Mesendoderm (in vitro differentiated cells): ENCODE results near the gene SEMA3E.
"Not testable (repeated sequence)": the region's sequence is repeated elsewhere in the genome, so short reads cannot be mapped to it uniquely, and the experiment has no call there.

ENCODE experiments used
- DNase-seq: peaks from one replicate; pipeline ENCODE4 v3.0.0; 2013
- H2AK5ac ChIP-seq: 2 replicates; pipeline ENCODE4 v1.6.1; 2013; ENCODE audit warnings: low read length, inconsistent platforms
- H2BK120ac ChIP-seq: 2 replicates; pipeline ENCODE4 v1.6.1; 2013; ENCODE audit warnings: low read depth, mild to moderate bottlenecking, low read length, moderate library complexity, mixed read lengths
- H2BK15ac ChIP-seq: replicated peaks from 2 replicates; pipeline ENCODE4 v1.6.1; 2013; ENCODE audit warnings: low read depth, mild to moderate bottlenecking, moderate library complexity
- H2BK5ac ChIP-seq: 2 replicates; pipeline ENCODE4 v1.6.1; 2013; ENCODE audit warnings: low read length, inconsistent platforms
- H3K18ac ChIP-seq: 2 replicates; pipeline ENCODE4 v1.6.1; 2013; ENCODE audit warnings: mild to moderate bottlenecking, low read length, mixed read lengths
- H3K23ac ChIP-seq: one replicate; pipeline ENCODE4 v1.6.1; 2013; ENCODE audit warnings: low read length
- H3K27ac ChIP-seq: 2 replicates; pipeline ENCODE4 v1.5.1; 2013; ENCODE audit warnings: low read depth, mild to moderate bottlenecking, inconsistent platforms, low read length, moderate library complexity
- H3K27me3 ChIP-seq: 2 replicates; pipeline ENCODE4 v1.6.1; 2013; ENCODE audit warnings: low read length, control low read depth, mild to moderate bottlenecking, inconsistent platforms; ENCODE audit not compliant: insufficient read depth, poor library complexity
- H3K36me3 ChIP-seq: 2 replicates; pipeline ENCODE4 v1.6.1; 2013; ENCODE audit warnings: low read length, inconsistent platforms; ENCODE audit not compliant: control insufficient read depth, insufficient read depth
- H3K4ac ChIP-seq: one replicate; pipeline ENCODE4 v1.6.1; 2013; ENCODE audit warnings: low read depth, mild to moderate bottlenecking, low read length, moderate library complexity
- H3K4me1 ChIP-seq: 2 replicates; pipeline ENCODE4 v1.6.1; 2013; ENCODE audit warnings: low read depth, low read length, inconsistent platforms; ENCODE audit not compliant: control insufficient read depth
- H3K4me2 ChIP-seq: 2 replicates; pipeline ENCODE4 v1.6.1; 2013; ENCODE audit warnings: low read length
- H3K4me3 ChIP-seq: 2 replicates; pipeline ENCODE4 v1.5.1; 2013; ENCODE audit warnings: mild to moderate bottlenecking, low read length
- H3K56ac ChIP-seq: one replicate; pipeline ENCODE4 v1.6.1; 2013; ENCODE audit warnings: low read length
- H3K79me1 ChIP-seq: 2 replicates; pipeline ENCODE4 v1.6.1; 2013; ENCODE audit warnings: low read length, inconsistent platforms
- H3K79me2 ChIP-seq: 2 replicates; pipeline ENCODE4 v1.6.1; 2013; ENCODE audit warnings: mild to moderate bottlenecking, low read length; ENCODE audit not compliant: control insufficient read depth, insufficient read depth
- H3K9ac ChIP-seq: 2 replicates; pipeline ENCODE4 v1.6.1; 2013; ENCODE audit warnings: low read length, inconsistent platforms
- H4K5ac ChIP-seq: one replicate; pipeline ENCODE4 v1.6.1; 2013; ENCODE audit warnings: low read length
- H4K8ac ChIP-seq: one replicate; pipeline ENCODE4 v1.6.1; 2013; ENCODE audit warnings: low read depth, mild to moderate bottlenecking, control low read depth, low read length, moderate library complexity
- WGBS: extraction: QIAGEN DNeasy Blood & Tissue Kit; methylation state at CpG from one replicate; pipeline ENCODE4 v1.1.7; 2013; ENCODE audit warnings: low lambda C conversion rate, missing lambda C conversion rate; ENCODE audit not compliant: insufficient coverage; ENCODE audit errors: extremely low coverage; 5-methylcytosine and 5-hydroxymethylcytosine counted together

Gene SEMA3E

GRCh38 chr7:83461820-83462219 is 187.1 kb downstream of the SEMA3E start:
- H2BK120ac ChIP-seq, H2BK5ac ChIP-seq, H4K8ac ChIP-seq, H2AK5ac ChIP-seq, H3K79me1 ChIP-seq, H3K36me3 ChIP-seq, DNase-seq, H3K23ac ChIP-seq, H2BK15ac ChIP-seq, H3K79me2 ChIP-seq, H4K5ac ChIP-seq, H3K4me3 ChIP-seq, H3K27me3 ChIP-seq, H3K4me2 ChIP-seq, H3K27ac ChIP-seq, H3K4ac ChIP-seq, H3K4me1 ChIP-seq: not testable (repeated sequence)
- no CpG with 5 or more reads among the region's 15 CpGs for WGBS
- H3K56ac ChIP-seq = peak overlapping the region; percentile 22
- peak overlapping the region; percentile 60 for H3K18ac ChIP-seq
- H3K9ac ChIP-seq = peak overlapping the region; percentile 53

- H3K4me3 ChIP-seq = peak overlapping the region; percentile 50
- H2BK5ac ChIP-seq, H3K79me1 ChIP-seq, H4K5ac ChIP-seq, H4K8ac ChIP-seq, H3K4me1 ChIP-seq, H3K79me2 ChIP-seq, H3K23ac ChIP-seq, H2AK5ac ChIP-seq, H3K27me3 ChIP-seq, H3K4me2 ChIP-seq, H3K36me3 ChIP-seq, H2BK120ac ChIP-seq: not testable (repeated sequence)
- no CpG with 5 or more reads among the region's 18 CpGs for WGBS
- peak overlapping the region; percentile 57 for H2BK15ac ChIP-seq
- H3K18ac ChIP-seq = peak overlapping the region; percentile 99
- H3K4ac ChIP-seq = peak overlapping the region; percentile 31
- H3K9ac ChIP-seq = peak overlapping the region; percentile 72
- DNase-seq = peak; percentile 50
- peak overlapping the region; percentile 93 for H3K27ac ChIP-seq
- H3K56ac ChIP-seq = peak overlapping the region; percentile 82
These were observed 188.8 kb downstream of the SEMA3E start for GRCh38 chr7:83459930-83460653.

GRCh38 chr7:83459101-83459929 is 189.6 kb downstream of the SEMA3E start:
- not testable (repeated sequence) for H3K36me3 ChIP-seq, H3K4me3 ChIP-seq, H3K18ac ChIP-seq, H3K79me1 ChIP-seq, H4K8ac ChIP-seq, H3K9ac ChIP-seq, H2AK5ac ChIP-seq, H3K56ac ChIP-seq, H2BK15ac ChIP-seq, H2BK5ac ChIP-seq, H3K23ac ChIP-seq, H3K4ac ChIP-seq, H2BK120ac ChIP-seq, H3K27me3 ChIP-seq, H4K5ac ChIP-seq, H3K27ac ChIP-seq, H3K4me1 ChIP-seq, H3K79me2 ChIP-seq, H3K4me2 ChIP-seq
- peak; percentile 21 for DNase-seq
- WGBS = no CpG with 5 or more reads among the region's 6 CpGs

- no peak overlapping the region for H3K23ac ChIP-seq
- no peak overlapping the region for H3K18ac ChIP-seq
- no peaks in the 10 kb centered on the region for H3K36me3 ChIP-seq
- no peak overlapping the region for H2BK5ac ChIP-seq
- WGBS = 100% methylated on average over 1 of the region's 5 CpGs
- no peaks in the 10 kb centered on the region for H3K79me1 ChIP-seq
- H2BK15ac ChIP-seq = no peak overlapping the region
- no peak overlapping the region for H4K8ac ChIP-seq
- H4K5ac ChIP-seq = no peak overlapping the region
- no peak overlapping the region for H2AK5ac ChIP-seq
- H3K79me2 ChIP-seq = peaks cover 10% of the 10 kb centered on the region
- no peak overlapping the region for H2BK120ac ChIP-seq
- H3K9ac ChIP-seq = no peak overlapping the region
- H3K4me3 ChIP-seq = no peak overlapping the region
- peak; percentile 74 for DNase-seq
- H3K4me1 ChIP-seq = peaks cover 3% of the 10 kb centered on the region
- H3K4ac ChIP-seq = no peak overlapping the region
- H3K27ac ChIP-seq = no peak overlapping the region
- no peaks in the 10 kb centered on the region for H3K27me3 ChIP-seq
- H3K4me2 ChIP-seq = no peak overlapping the region
- H3K56ac ChIP-seq = no peak overlapping the region
These were observed 191.7 kb downstream of the SEMA3E start for GRCh38 chr7:83457022-83457892.

DNA sequence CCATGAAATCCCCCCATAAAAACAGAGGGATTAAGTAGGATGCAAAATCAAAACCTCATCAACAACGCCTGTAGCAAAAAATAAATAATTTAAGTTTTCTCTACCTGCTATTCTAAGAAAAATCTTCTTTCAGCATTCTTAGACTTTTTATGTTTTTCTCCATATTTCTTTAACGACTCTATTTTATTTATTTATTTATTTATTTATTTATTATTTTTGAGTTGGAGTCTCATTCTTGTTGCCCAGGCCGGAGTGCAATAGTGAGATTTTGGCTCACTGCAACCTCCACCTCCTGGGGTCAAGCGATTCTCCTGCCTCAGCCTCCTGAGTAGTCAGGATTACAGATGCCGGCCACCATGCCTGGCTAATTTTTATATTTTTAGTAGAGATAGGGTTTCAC is 192.5 kb downstream of the SEMA3E start:
- H3K23ac ChIP-seq = no peak overlapping the region
- no peaks in the 10 kb centered on the region for H3K27me3 ChIP-seq
- H4K5ac ChIP-seq = no peak overlapping the region
- no peak overlapping the region for H2BK5ac ChIP-seq
- no peaks in the 10 kb centered on the region for H3K79me1 ChIP-seq
- no peak for DNase-seq
- no CpG with 5 or more reads among the region's 5 CpGs for WGBS
- no peak overlapping the region for H3K4ac ChIP-seq
- H2BK120ac ChIP-seq = no peak overlapping the region
- H3K79me2 ChIP-seq = peaks cover 10% of the 10 kb centered on the region
- H3K36me3 ChIP-seq = no peaks in the 10 kb centered on the region
- H3K27ac ChIP-seq = no peak overlapping the region
- H2BK15ac ChIP-seq = no peak overlapping the region
- H3K4me2 ChIP-seq = no peak overlapping the region
- no peak overlapping the region for H3K18ac ChIP-seq
- no peak overlapping the region for H2AK5ac ChIP-seq
- H4K8ac ChIP-seq = no peak overlapping the region
- no peak overlapping the region for H3K56ac ChIP-seq
- no peak overlapping the region for H3K4me3 ChIP-seq
- peaks cover 3% of the 10 kb centered on the region for H3K4me1 ChIP-seq
- H3K9ac ChIP-seq = no peak overlapping the region
